ENCODE data around the gene GRIK1.

GRCh38 chr21:29821230-29821629, 118.6 kb downstream of the GRIK1 start:
- TF ChIP-seq, protein P1, sequence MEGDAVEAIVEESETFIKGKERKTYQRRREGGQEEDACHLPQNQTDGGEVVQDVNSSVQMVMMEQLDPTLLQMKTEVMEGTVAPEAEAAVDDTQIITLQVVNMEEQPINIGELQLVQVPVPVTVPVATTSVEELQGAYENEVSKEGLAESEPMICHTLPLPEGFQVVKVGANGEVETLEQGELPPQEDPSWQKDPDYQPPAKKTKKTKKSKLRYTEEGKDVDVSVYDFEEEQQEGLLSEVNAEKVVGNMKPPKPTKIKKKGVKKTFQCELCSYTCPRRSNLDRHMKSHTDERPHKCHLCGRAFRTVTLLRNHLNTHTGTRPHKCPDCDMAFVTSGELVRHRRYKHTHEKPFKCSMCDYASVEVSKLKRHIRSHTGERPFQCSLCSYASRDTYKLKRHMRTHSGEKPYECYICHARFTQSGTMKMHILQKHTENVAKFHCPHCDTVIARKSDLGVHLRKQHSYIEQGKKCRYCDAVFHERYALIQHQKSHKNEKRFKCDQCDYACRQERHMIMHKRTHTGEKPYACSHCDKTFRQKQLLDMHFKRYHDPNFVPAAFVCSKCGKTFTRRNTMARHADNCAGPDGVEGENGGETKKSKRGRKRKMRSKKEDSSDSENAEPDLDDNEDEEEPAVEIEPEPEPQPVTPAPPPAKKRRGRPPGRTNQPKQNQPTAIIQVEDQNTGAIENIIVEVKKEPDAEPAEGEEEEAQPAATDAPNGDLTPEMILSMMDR (conservative IDR thresholded peaks at IDR 0.05 in 1 of 2, IDR thresholded peaks at IDR 0.05 in 1 of 2; ENCODE audit: extremely low read depth in 1 of 2, insufficient read depth in 1 of 2, low read depth in 1 of 2, low read length in 2 of 2), result no peak
- TF ChIP-seq EZH2 (IDR thresholded peaks at IDR 0.05; ENCODE audit: borderline replicate concordance, low read length), result no peak
